Middle frontal gyrus (tissue), 1 donor: ENCODE results near the gene NHLRC3.
"Not testable (repeated sequence)": the region's sequence is repeated elsewhere in the genome, so short reads cannot be mapped to it uniquely, and the experiment has no call there.

Experiments
- DNase-seq: peaks from one replicate; pipeline ENCODE4 v3.0.0-alpha.2; 2015; ENCODE audit warnings: low spot score; ENCODE audit errors: extremely low spot score

The NHLRC3 gene

GRCh38 chr13:39037880-39038568 is at the start of gene NHLRC3, which contains the start of gene PROSER1:
Gene NHLRC3 (plus strand): TSS chr13:39038456. CDS start chr13:39038640, 184 bp downstream.
Gene PROSER1 (minus strand): TSS chr13:39038089. CDS start chr13:39037242, 847 bp downstream.
- peak; percentile 83 for DNase-seq

- no peak for DNase-seq
These were observed 47.6 kb upstream of the NHLRC3 start, which contains the start of gene STOML3 for GRCh38 chr13:38990693-38991092. Gene STOML3 (minus strand): TSS chr13:38990831. CDS start chr13:38990721, 110 bp downstream.

GRCh38 chr13:38993381-38993780 is 44.9 kb upstream of the NHLRC3 start:
- DNase-seq = no peak

- no peak for DNase-seq
These were observed 39.5 kb upstream of the NHLRC3 start for GRCh38 chr13:38998739-38999138.

- not testable (repeated sequence) for DNase-seq
These were observed 31.7 kb upstream of the NHLRC3 start for GRCh38 chr13:39006371-39007111.

- DNase-seq = no peak
These were observed 25.6 kb upstream of the NHLRC3 start for GRCh38 chr13:39012608-39013007.

- no peak for DNase-seq
These were observed 24.8 kb upstream of the NHLRC3 start for GRCh38 chr13:39013462-39013861.

GRCh38 chr13:39016087-39016486 is 22.2 kb upstream of the NHLRC3 start:
- no peak for DNase-seq

GRCh38 chr13:39016787-39017186 is 21.5 kb upstream of the NHLRC3 start:
- DNase-seq = no peak

- no peak for DNase-seq
These were observed 17.3 kb upstream of the NHLRC3 start for GRCh38 chr13:39020853-39021462.

- no peak for DNase-seq
These were observed 14.9 kb upstream of the NHLRC3 start for GRCh38 chr13:39023316-39023715.

- DNase-seq = no peak
These were observed 14.5 kb upstream of the NHLRC3 start for GRCh38 chr13:39023761-39024160.

GRCh38 chr13:39025433-39025839 is 12.8 kb upstream of the NHLRC3 start:
- DNase-seq = no peak

- DNase-seq = no peak
These were observed 6.1 kb upstream of the NHLRC3 start for GRCh38 chr13:39032150-39032549.

GRCh38 chr13:39034085-39034484 is 4.2 kb upstream of the NHLRC3 start:
- no peak for DNase-seq

- no peak for DNase-seq
These were observed 3.1 kb upstream of the NHLRC3 start for GRCh38 chr13:39035204-39035603.

GRCh38 chr13:39035799-39036198 is 2.5 kb upstream of the NHLRC3 start:
- DNase-seq = no peak

GRCh38 chr13:39036212-39036611 is 2.0 kb upstream of the NHLRC3 start:
- DNase-seq = no peak

GRCh38 chr13:39037410-39037879 is 811 bp upstream of the NHLRC3 start:
- DNase-seq = no peak

GRCh38 chr13:39038569-39039030 is 344 bp downstream of the NHLRC3 start:
- no peak for DNase-seq

- no peak for DNase-seq
These were observed 785 bp downstream of the NHLRC3 start for GRCh38 chr13:39039041-39039440.

GRCh38 chr13:39040206-39040605 is 1.9 kb downstream of the NHLRC3 start:
- DNase-seq = no peak
